Lower leg skin (tissue), 4 donors: ENCODE measurements around the gene ABCC1. TPM values are rescaled to one million over a fixed set of nuclear protein-coding genes. Genes with fewer than 3 reads are reported as not detected.

Source experiments
- DNase-seq, 2 donors: peaks; one replicate each; pipeline ENCODE4 v3.0.0-alpha.2; 2019; ENCODE audit warnings: low spot score in 2 of 2
- H3K4me3 ChIP-seq: fragments of 200-600 bp; sonication (generic); 2 replicates; pipeline ENCODE4 v1.5.1; 2017; ENCODE audit warnings: mild to moderate bottlenecking, low read depth; ENCODE audit not compliant: poor library complexity, severe bottlenecking
- CTCF ChIP-seq, 3 donors: fragments of 450-650 bp; IDR thresholded peaks; one replicate each; pipeline ENCODE4 v1.5.1; 2016; ENCODE audit warnings: antibody characterized with exemption in 3 of 3, mild to moderate bottlenecking in 3 of 3, moderate library complexity in 2 of 3
- POLR2A ChIP-seq, 2 donors: fragments of 450-650 bp; IDR thresholded peaks; one replicate each; pipeline ENCODE4 v1.6.1; 2016 to 2017; ENCODE audit warnings: antibody characterized with exemption in 2 of 2, mild to moderate bottlenecking in 1 of 2, moderate library complexity in 1 of 2
- WGBS, 2 donors: methylation state at CpG; one replicate each; pipeline ENCODE4 v1.1.5; 2018; 5-methylcytosine and 5-hydroxymethylcytosine counted together
- intact Hi-C: fragments of 100-400 bp; cut with DNase I; formaldehyde crosslinking; loops from one replicate; pipeline ENCODE4 v1.15.0; 2023; ENCODE audit warnings: low total_unique reads
- total RNA-seq, 4 donors: library from RNA; depleted of rRNA; stranded (reverse); fragments of >200 nt; gene quantifications; one replicate each; pipeline ENCODE4 v1.1.0, GENCODE V29; 2016

Gene ABCC1
- total RNA-seq, 4 donors from 2014 or later: 16.4 to 25.3 (median 21.8) TPM

DNA sequence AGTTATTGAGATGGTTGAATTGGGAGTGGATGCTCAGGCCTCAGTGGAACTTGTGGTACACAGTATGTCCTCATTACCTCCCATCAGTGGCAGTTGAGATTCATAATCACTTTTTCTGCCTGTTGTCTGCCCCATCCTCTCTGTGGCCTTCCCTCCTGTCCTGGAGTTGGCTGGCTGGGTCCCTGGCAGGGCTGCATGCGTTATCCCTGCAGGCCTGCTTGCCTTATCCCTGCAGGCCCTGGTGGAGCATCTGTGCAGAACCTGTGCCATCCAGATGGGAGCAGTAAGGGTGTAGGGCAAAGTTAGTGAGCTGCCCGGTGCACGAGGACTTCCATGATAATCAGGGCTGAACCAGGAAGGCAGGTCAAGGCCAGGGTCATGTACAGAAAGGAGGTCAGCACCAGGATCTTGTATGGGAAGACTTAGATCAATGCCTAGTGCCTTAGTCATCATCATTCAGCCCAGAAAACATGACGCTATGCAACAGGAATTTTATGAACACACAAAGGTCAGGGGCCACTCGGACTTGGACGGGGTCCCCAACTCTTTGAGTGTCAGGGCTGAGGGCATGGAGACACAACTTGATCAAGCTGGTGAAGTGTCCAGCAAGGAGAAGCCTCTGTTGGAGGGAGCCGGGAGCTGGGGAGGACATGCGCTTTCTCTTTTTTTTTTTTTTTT is 47.2 kb downstream of the ABCC1 start:
- intact Hi-C loops: no loop called here
- TF ChIP-seq CTCF (IDR thresholded peaks at IDR 0.05) (peak in 1 of 3 donors; percentile 100), POLR2A (IDR thresholded peaks at IDR 0.05) (no peak)
- no peak for DNase-seq
- WGBS, 2 donors: 66 to 84% methylated on average over 7 to 8 of the region's 8 CpGs
- H3K4me3 ChIP-seq: no peak overlapping the region

GRCh38 chr16:16000685-16001084 is 51.3 kb downstream of the ABCC1 start:
- intact Hi-C loops: no loop called here
- no peak overlapping the region for H3K4me3 ChIP-seq
- no peak for DNase-seq
- no peak for TF ChIP-seq POLR2A (IDR thresholded peaks at IDR 0.05)
- no peak for TF ChIP-seq CTCF (IDR thresholded peaks at IDR 0.05)
- WGBS, 2 donors: 72 to 82% methylated on average over 1 of the region's 1 CpG

- 79 to 82% methylated on average over 6 of the region's 6 CpGs for WGBS, 2 donors
These were observed 52.3 kb downstream of the ABCC1 start for GRCh38 chr16:16001596-16002255.

DNA sequence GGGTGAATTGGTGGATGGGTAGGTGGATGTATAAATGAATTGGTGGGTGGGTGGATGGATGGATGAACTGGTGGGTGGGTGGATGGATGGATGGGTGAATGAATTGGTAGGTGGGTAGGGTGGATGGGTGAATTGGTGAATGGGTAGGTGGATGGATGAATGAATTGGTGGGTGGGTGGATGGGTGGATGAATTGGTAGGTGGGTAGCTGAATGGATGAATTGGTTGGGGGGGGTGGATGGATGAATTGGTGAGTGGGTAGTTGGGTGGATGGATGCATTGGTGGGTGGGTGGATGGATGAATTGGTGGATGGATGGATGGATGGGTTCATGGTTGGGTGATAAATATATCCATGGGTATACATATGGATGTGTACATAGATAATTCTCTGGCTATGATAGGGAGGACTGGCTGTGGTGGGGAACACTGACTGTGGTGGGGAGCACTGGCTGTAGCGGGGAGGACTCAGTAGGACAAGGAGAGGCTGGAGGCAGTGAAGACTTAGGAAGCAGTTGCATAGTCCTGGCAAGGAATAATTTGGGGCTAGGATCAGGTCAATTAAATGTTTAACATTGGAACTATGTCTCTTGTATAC is 54.4 kb downstream of the ABCC1 start:
- TF ChIP-seq CTCF (IDR thresholded peaks at IDR 0.05) (no peak), POLR2A (IDR thresholded peaks at IDR 0.05) (no peak)
- no peak for DNase-seq
- WGBS, 2 donors: 0 to 66% methylated on average over 1 of the region's 1 CpG
- H3K4me3 ChIP-seq: no peak overlapping the region
- intact Hi-C loops: no loop called here

More at GRCh38 chr16:16001596-16002255, 52.3 kb downstream of the ABCC1 start:
- H3K4me3 ChIP-seq: no peak overlapping the region
- no peak for DNase-seq
- intact Hi-C loops: no loop called here
- TF ChIP-seq CTCF (IDR thresholded peaks at IDR 0.05): no peak
- no peak for TF ChIP-seq POLR2A (IDR thresholded peaks at IDR 0.05)

DNA sequence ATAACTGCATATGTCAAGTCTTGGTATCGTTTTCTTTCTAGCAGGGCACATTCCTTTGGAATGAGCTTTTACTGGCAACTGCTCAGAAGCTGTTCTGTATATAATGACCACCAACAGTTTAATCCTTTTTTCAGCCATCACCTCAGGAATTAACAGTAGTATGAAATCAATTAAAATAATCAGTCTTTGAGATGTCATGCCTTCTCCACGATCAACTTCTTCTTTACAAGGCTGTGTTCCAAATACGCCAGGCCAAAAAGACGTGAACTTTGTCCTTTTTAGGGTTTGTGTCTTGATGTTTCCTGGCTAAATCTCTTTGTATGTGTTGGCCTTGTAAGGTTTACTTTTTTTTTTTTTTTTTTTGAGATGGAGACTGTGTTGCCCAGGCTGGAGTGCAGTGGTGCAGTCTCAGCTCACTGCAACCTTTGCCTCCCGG is 54.9 kb downstream of the ABCC1 start:
- WGBS, 2 donors: 63 to 65% methylated on average over 5 of the region's 5 CpGs
- DNase-seq: no peak
- intact Hi-C loops: no loop called here
- no peak overlapping the region for H3K4me3 ChIP-seq
- TF ChIP-seq POLR2A (IDR thresholded peaks at IDR 0.05): no peak
- TF ChIP-seq CTCF (IDR thresholded peaks at IDR 0.05): no peak
